RWPE1 (cell line): ENCODE data around the gene MYO1E.
A peak's percentile ranks its signal among the peaks of the same experiment; 100 is the strongest.

Experiments
- CTCF ChIA-PET: fragments of 350-600 bp; sonication (Branson Sonifier 250); formaldehyde crosslinking; extraction: SDS; loops from one replicate; lab custom pipeline; 2021; lab: Yijun Ruan, JAX
- POLR2A ChIA-PET: fragments of 400-600 bp; formaldehyde crosslinking; extraction: SDS; loops from one replicate; lab custom pipeline; 2020; ENCODE audit warnings: antibody characterized with exemption; ENCODE audit not compliant: low non-redundant PET; lab: Yijun Ruan, JAX
- DNase-seq: peaks from one replicate; pipeline ENCODE4 v3.0.0; 2012; ENCODE audit warnings: low spot score
- H3K27ac ChIP-seq: fragments of 450-650 bp; 2 replicates; pipeline ENCODE4 v1.5.1; 2017
- CTCF ChIP-seq: fragments of 450-650 bp; conservative IDR thresholded peaks from 2 replicates; pipeline ENCODE4 v1.5.1; 2017; ENCODE audit warnings: low read depth, mild to moderate bottlenecking

MYO1E gene

GRCh38 chr15:59379531-59379930, 6.9 kb upstream of the MYO1E start:
- no peak for TF ChIP-seq CTCF
- ChIA-PET CTCF (interaction anchor here (0.7 kb wide), 1 partner anchor 242 kb away, joined by 4 read pairs; no protein-coding TSS in a partner anchor), POLR2A (no interaction called here)

GRCh38 chr15:59378855-59379254, 6.2 kb upstream of the MYO1E start:
- ChIA-PET POLR2A (no interaction called here), CTCF (interaction anchor here (0.6 to 0.7 kb wide), 2 partner anchors 100 to 243 kb away, joined by 4 read pairs; no protein-coding TSS in a partner anchor)
- no peak for TF ChIP-seq CTCF
- no peak for DNase-seq
- H3K27ac ChIP-seq, result no peak overlapping the region

More at GRCh38 chr15:59379531-59379930, 6.9 kb upstream of the MYO1E start:
- no peak overlapping the region for H3K27ac ChIP-seq
- DNase-seq, result no peak

GRCh38 chr15:59377924-59378323, 5.3 kb upstream of the MYO1E start:
- ChIA-PET POLR2A (no interaction called here), CTCF (interaction anchor here (0.5 to 1.1 kb wide), 3 partner anchors 67 to 526 kb away, joined by 3 to 4 read pairs (median 3); no protein-coding TSS in a partner anchor)
- H3K27ac ChIP-seq, result no peak overlapping the region
- TF ChIP-seq CTCF, result no peak
- no peak for DNase-seq

- POLR2A ChIA-PET, result interaction anchor here (0.6 kb wide), 1 partner anchor 45 kb away, joined by 3 read pairs; no protein-coding TSS in a partner anchor
- DNase-seq, result no peak
- H3K27ac ChIP-seq, result no peak overlapping the region
- CTCF ChIA-PET, result interaction anchor here (0.7 to 1.0 kb wide), 3 partner anchors 35 to 207 kb away, joined by 3 read pairs; no protein-coding TSS in a partner anchor
- peak; percentile 32 for TF ChIP-seq CTCF
Observed at GRCh38 chr15:59376733-59377132, 4.1 kb upstream of the MYO1E start.

- ChIA-PET POLR2A (interaction anchor here (0.6 to 0.7 kb wide), 2 partner anchors 59 to 77 kb away, joined by 3 to 4 read pairs; no protein-coding TSS in a partner anchor), CTCF (no interaction called here)
- no peak for DNase-seq
- TF ChIP-seq CTCF, result no peak
- H3K27ac ChIP-seq, result peak overlapping the region; percentile 95
Observed at GRCh38 chr15:59373215-59373614, 544 bp upstream of the MYO1E start.

- DNase-seq, result peak; percentile 67
- ChIA-PET POLR2A (interaction anchor here (0.5 kb wide), 1 partner anchor 89 kb away, joined by 3 read pairs; no protein-coding TSS in a partner anchor), CTCF (interaction anchor here (0.5 to 0.6 kb wide), 3 partner anchors 9 to 124 kb away, joined by 3 to 4 read pairs (median 3); no protein-coding TSS in a partner anchor)
- no peak for TF ChIP-seq CTCF
- peak overlapping the region; percentile 95 for H3K27ac ChIP-seq
Observed at GRCh38 chr15:59371458-59372351, 966 bp downstream of the MYO1E start.
